DND-41 (cell line): ENCODE measurements around the gene MEX3C.

ENCODE experiments used
- CTCF ChIP-seq: IDR thresholded peaks from 2 replicates; pipeline ENCODE4 v1.5.1; 2012; ENCODE audit warnings: borderline replicate concordance, low read length, moderate library complexity, mild to moderate bottlenecking; ENCODE audit not compliant: poor library complexity, severe bottlenecking; ENCODE audit errors: extremely low read depth
- EZH2 ChIP-seq: IDR thresholded peaks from 3 replicates; pipeline ENCODE4 v1.6.1; 2012; ENCODE audit warnings: borderline replicate concordance, low read depth, mild to moderate bottlenecking, moderate library complexity, low read length, inconsistent platforms; ENCODE audit not compliant: severe bottlenecking

- TF ChIP-seq CTCF = no peak
- no peak for TF ChIP-seq EZH2
Measured at GRCh38 chr18:51229328-51229727, 31.8 kb upstream of the MEX3C start.
